ENCODE measurements around the gene UBA6. TPM values are rescaled to one million over a fixed set of nuclear protein-coding genes. Genes with fewer than 3 reads are reported as not detected.
"Not testable (repeated sequence)": the region's sequence is repeated elsewhere in the genome, so short reads cannot be mapped to it uniquely, and the experiment has no call there.

UBA6 gene
- total and polyA plus RNA-seq, 2 donors from 2014 or later = 5.2 to 45.8 TPM

DNA sequence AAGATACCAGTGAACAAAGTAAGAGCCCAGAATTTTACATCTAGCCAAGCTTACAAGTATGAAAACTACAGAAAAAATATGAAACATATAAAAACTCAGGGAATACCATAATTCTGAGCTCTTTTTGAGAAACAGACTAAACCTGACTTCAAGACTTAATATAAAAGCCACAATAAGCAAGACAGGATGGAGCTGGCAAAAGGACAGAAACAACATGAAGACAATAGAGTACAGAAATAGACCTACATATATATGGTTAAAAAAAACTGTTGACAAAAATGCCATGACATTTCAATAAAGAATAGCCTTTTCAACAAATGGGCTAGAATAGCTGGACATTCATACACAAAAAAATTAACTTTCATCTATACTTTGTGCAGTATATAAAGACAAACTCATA, 49.4 kb downstream of the UBA6 start:
- Histone ChIP-seq H3K4me3 (ENCODE audit: low read length in 3 of 3) (no peak overlapping the region), H3K9me3 (ENCODE audit: control insufficient read depth in 2 of 3, insufficient read depth in 1 of 3, low read length in 3 of 3) (no peaks in the 10 kb centered on the region), H3K9ac (ENCODE audit: low read length in 3 of 3) (no peak overlapping the region), H3K36me3 (ENCODE audit: control insufficient read depth in 2 of 3, insufficient read depth in 3 of 3, low read length in 3 of 3) (peaks cover 0 to 2% (median 0%) of the 10 kb centered on the region in 3 donors), H3K27ac (ENCODE audit: low read depth in 2 of 2, low read length in 2 of 2) (no peak overlapping the region), H3K27me3 (ENCODE audit: control insufficient read depth, insufficient read depth, low read length) (no peaks in the 10 kb centered on the region), H3K4me1 (ENCODE audit: control insufficient read depth in 2 of 3, insufficient read depth in 2 of 3, low read depth in 1 of 3, low read length in 3 of 3) (no peaks in the 10 kb centered on the region)
- intact Hi-C loops (cut with DNase I) = no loop called here
- DNase-seq (peak in 1 of 5 donors; percentile 13), FAIRE-seq (no peak)
- TF ChIP-seq, protein P1, sequence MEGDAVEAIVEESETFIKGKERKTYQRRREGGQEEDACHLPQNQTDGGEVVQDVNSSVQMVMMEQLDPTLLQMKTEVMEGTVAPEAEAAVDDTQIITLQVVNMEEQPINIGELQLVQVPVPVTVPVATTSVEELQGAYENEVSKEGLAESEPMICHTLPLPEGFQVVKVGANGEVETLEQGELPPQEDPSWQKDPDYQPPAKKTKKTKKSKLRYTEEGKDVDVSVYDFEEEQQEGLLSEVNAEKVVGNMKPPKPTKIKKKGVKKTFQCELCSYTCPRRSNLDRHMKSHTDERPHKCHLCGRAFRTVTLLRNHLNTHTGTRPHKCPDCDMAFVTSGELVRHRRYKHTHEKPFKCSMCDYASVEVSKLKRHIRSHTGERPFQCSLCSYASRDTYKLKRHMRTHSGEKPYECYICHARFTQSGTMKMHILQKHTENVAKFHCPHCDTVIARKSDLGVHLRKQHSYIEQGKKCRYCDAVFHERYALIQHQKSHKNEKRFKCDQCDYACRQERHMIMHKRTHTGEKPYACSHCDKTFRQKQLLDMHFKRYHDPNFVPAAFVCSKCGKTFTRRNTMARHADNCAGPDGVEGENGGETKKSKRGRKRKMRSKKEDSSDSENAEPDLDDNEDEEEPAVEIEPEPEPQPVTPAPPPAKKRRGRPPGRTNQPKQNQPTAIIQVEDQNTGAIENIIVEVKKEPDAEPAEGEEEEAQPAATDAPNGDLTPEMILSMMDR (IDR thresholded peaks at IDR 0.05; ENCODE audit: borderline replicate concordance, extremely low read depth, insufficient read depth) = no peak

- FAIRE-seq (no peak), DNase-seq (no peak)
- no peaks in the 10 kb centered on the region for H3K4me1 ChIP-seq (ENCODE audit: control insufficient read depth in 2 of 3, insufficient read depth in 2 of 3, low read depth in 1 of 3, low read length in 3 of 3)
- H3K4me3 ChIP-seq (ENCODE audit: low read length in 3 of 3) = no peak overlapping the region
- intact Hi-C loops (cut with DNase I) = no loop called here
- H3K36me3 ChIP-seq (ENCODE audit: control insufficient read depth in 2 of 3, insufficient read depth in 3 of 3, low read length in 3 of 3) = peaks cover 0 to 9% (median 5%) of the 10 kb centered on the region in 3 donors
- H3K9me3 ChIP-seq (ENCODE audit: control insufficient read depth in 2 of 3, insufficient read depth in 1 of 3, low read length in 3 of 3) = no peaks in the 10 kb centered on the region
- H3K9ac ChIP-seq (ENCODE audit: low read length in 3 of 3) = no peak overlapping the region
- TF ChIP-seq, protein P1 (IDR thresholded peaks at IDR 0.05; ENCODE audit: borderline replicate concordance, extremely low read depth, insufficient read depth) = no peak
- H3K27me3 ChIP-seq (ENCODE audit: control insufficient read depth, insufficient read depth, low read length) = no peaks in the 10 kb centered on the region
- no peak overlapping the region for H3K27ac ChIP-seq (ENCODE audit: low read depth in 2 of 2, low read length in 2 of 2)
Measured at GRCh38 chr4:67638136-67638535, 62.8 kb downstream of the UBA6 start.

DNA sequence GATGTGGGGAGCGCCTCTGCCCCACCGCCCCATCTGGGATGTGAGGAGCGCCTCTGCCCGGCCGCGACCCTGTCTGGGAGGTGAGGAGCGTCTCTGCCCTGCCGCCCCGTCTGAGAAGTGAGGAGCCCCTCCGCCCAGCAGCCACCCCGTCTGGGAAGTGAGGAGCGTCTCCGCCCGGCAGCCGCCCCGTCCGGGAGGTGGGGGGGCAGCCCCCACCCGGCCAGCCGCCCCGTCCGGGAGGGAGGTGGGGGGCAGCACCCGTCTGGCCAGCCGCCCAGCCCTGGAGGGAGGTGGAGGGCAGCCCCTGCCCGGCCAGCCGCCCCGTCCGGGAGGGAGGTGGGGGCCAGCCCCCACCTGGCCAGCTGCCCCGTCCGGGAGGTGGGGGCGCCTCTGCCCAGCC, 64.0 kb downstream of the UBA6 start:
- H3K4me3 ChIP-seq (ENCODE audit: low read length in 3 of 3); DNase-seq; H3K9me3 ChIP-seq (ENCODE audit: control insufficient read depth in 2 of 3, insufficient read depth in 1 of 3, low read length in 3 of 3); H3K9ac ChIP-seq (ENCODE audit: low read length in 3 of 3); H3K36me3 ChIP-seq (ENCODE audit: control insufficient read depth in 2 of 3, insufficient read depth in 3 of 3, low read length in 3 of 3); intact Hi-C loops (cut with DNase I); H3K27me3 ChIP-seq (ENCODE audit: control insufficient read depth, insufficient read depth, low read length); FAIRE-seq; H3K27ac ChIP-seq (ENCODE audit: low read depth in 2 of 2, low read length in 2 of 2); H3K4me1 ChIP-seq (ENCODE audit: control insufficient read depth in 2 of 3, insufficient read depth in 2 of 3, low read depth in 1 of 3, low read length in 3 of 3): not testable (repeated sequence)

DNA sequence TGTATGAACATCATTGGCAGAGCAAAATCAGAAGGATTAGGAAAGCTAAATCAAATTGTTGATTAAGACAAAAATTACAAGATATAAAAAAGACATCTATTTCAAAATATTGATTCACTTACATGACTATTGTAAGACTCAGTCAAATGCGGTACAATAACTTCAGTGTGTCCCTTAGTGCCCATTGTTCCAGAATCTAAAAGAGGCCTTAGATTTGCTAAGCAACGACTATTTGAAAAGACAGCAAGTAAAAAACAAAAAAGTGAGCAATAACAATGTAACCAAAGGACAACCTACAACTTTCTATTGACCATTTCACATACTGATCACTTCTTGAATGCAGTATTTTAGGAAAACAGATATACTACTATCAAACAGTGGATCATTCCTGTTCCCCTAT, 65.6 kb downstream of the UBA6 start:
- Histone ChIP-seq H3K4me3 (ENCODE audit: low read length in 3 of 3) (no peak overlapping the region), H3K27ac (ENCODE audit: low read depth in 2 of 2, low read length in 2 of 2) (no peak overlapping the region), H3K27me3 (ENCODE audit: control insufficient read depth, insufficient read depth, low read length) (no peaks in the 10 kb centered on the region), H3K9me3 (ENCODE audit: control insufficient read depth in 2 of 3, insufficient read depth in 1 of 3, low read length in 3 of 3) (no peaks in the 10 kb centered on the region), H3K4me1 (ENCODE audit: control insufficient read depth in 2 of 3, insufficient read depth in 2 of 3, low read depth in 1 of 3, low read length in 3 of 3) (no peaks in the 10 kb centered on the region), H3K9ac (ENCODE audit: low read length in 3 of 3) (no peak overlapping the region), H3K36me3 (ENCODE audit: control insufficient read depth in 2 of 3, insufficient read depth in 3 of 3, low read length in 3 of 3) (peaks cover 0 to 12% (median 9%) of the 10 kb centered on the region in 3 donors)
- no peak for FAIRE-seq
- intact Hi-C loops (cut with DNase I) = no loop called here
- TF ChIP-seq, protein P1 (IDR thresholded peaks at IDR 0.05; ENCODE audit: borderline replicate concordance, extremely low read depth, insufficient read depth) = no peak
- DNase-seq = no peak

All from kidney (tissue), 14 donors.